Right renal cortex interstitium (tissue), 3 donors: Measurements from ENCODE around the gene SPDEF. TPM values are rescaled to one million over a fixed set of nuclear protein-coding genes. Genes with fewer than 3 reads are reported as not detected.

Experiments used
- DNase-seq, 3 donors: peaks; one replicate each; pipeline ENCODE4 v3.0.0-alpha.2; 2013; ENCODE audit warnings: low read depth in 3 of 3, low spot score in 2 of 3
- polyA plus RNA-seq, 3 donors: library from polyadenylated mRNA; unstranded; fragments of 120-200 nt; gene quantifications; one replicate each; pipeline ENCODE4 v1.2.1, GENCODE V29; 2013; ENCODE audit not compliant: insufficient read length in 3 of 3

SPDEF gene
- polyA plus RNA-seq, result under 1 TPM in 2 of 3 donors, not detected in 1; 0.07 to 0.08 TPM

DNA sequence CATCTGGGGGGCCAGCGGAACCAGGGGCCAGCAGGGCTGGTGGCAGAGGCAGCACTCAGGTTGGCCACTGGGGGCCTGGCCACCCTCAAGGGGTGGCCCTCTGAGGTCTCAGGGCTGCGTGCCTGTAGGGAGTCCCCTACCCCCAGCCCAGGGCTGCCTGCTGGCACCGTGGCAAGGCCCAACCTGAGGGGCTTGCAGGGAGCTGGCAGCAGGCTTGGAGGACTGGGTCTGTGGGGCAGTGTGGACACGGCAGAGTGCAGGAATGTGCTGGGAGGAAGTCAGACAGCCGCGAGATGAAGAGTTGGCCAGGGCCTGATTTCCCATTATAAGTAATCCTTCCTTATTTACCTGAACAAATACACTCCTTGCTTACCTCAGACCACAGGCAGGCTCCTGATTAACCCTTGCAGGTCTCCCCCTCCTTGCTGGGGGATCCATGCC, at the start of gene SPDEF:
TSS of gene SPDEF (minus strand) at position 299 of the 441 bp plus-strand sequence. CDS start 11,874 bp downstream, outside the sequence.
- no peak for DNase-seq

DNA sequence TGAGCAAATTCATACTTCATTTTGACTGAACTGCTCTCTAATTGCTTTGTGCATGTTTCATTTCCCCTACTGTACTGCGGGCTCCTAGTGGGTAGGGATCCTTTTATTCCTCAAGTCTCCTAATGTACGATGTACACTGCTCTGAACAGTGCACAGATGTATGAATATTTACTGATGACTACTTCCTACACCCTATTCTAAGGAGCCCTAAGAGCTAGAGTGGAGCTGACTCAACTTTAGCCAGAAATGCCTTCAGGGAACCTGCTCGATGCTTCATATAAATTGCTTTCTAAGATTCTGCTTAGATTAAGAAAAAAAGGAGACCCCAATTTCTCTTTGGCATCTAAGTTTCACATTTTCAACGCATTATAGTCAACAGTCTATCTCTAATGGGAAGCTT, 47.6 kb upstream of the SPDEF start:
- no peak for DNase-seq

DNA sequence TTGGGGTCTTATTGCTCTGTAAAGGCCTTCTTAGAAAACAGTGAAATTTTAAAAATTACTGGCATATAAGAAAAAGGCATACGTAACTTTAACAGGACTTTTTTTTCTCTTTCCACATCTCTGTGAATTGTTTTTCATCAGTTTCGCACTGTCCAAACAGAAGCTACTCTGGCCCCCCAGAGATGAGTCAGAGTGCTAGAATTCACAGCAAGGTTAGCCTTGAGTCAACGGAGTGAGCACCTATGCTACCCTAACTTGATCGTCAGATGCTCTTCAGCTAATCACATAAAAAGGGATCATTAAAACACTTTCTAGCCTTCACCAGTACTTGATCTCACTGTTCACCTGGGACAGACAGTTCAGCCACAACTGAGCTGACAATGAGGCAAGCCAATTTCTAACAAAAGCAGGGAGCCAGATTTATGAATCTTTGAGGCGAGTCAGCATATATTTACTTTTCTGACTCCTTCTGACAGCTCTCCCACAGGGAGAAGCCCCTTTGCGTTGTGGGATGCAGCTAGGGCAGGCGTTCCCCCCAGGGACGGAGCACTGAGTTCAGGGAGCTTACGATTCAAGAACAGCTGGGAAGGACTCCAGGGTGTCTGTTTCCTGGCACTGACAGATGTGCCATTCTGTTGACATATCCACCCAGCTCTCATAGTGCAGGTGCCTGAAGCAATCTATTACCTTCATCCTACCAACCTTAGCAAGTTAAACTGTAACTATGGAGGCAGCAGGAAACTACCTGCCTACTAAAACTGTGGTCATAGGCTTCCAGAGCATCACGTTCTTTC, 46.4 kb upstream of the SPDEF start:
- DNase-seq, result no peak

GRCh38 chr6:34601706-34602105, 45.6 kb upstream of the SPDEF start:
- DNase-seq, result no peak

DNA sequence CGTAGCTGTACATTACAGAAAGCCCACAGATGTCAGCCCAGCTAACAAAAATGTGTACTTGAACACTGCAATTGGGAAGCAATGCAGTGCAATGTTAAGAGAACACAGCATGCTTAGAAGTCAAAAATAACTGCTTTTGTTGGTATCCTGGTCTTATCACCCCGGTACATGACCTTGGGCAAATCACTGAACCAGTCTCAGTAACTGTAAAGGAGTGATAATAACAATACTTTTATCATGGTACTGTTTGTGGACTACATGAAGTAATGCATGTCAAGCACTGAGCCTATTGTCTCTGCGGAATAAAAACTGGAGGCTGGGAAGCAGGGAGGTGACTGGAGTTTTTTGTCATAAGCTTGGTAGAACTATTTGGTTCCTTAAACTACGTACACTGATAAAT, 44.7 kb upstream of the SPDEF start:
- no peak for DNase-seq

GRCh38 chr6:34600101-34600500, 44.0 kb upstream of the SPDEF start:
- no peak for DNase-seq

GRCh38 chr6:34598712-34599111, 42.6 kb upstream of the SPDEF start:
- no peak for DNase-seq

GRCh38 chr6:34597605-34598353, 41.6 kb upstream of the SPDEF start:
- no peak for DNase-seq

- no peak for DNase-seq
Observed at GRCh38 chr6:34596798-34597197, 40.7 kb upstream of the SPDEF start.

DNA sequence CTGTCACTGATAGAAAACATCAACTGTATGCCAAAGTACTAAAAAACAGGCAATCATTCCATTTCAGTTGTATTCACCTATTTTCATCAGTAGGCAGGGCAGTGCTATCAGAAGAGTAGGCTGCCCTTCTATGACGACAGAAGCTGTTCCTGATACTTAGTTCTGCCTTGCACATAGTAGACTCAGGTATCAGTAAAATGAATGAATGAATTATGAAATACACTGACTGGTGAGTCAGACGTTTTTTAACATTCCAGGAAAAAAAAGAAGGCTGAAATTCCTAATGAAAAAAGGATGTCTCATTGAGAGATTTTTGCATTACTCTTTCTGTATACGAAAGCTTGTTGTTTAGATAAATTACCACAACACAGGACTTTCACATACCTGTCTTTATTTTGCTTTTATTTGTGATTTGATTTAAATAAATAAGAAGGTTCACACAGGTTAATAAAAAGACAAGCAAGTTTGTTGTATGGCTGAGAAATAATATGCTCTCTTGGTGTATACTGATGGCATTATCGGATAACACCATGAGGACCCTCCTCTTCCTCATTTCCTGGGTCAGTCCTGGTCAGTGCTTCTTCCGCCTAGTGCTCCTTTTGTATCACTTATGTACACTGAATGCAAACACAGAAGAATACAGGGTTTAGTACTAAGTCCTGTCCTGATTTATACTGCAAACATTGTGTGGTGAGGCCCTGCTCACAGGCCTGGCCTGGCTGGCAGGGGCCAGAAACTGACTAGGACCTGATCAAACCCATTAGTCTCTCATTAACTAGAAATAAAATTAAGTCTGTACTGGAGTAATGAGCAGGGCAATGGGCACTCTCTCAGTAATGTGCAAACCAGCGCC, 39.4 kb upstream of the SPDEF start:
- no peak for DNase-seq

GRCh38 chr6:34593701-34594100, 37.6 kb upstream of the SPDEF start:
- DNase-seq, result no peak

DNA sequence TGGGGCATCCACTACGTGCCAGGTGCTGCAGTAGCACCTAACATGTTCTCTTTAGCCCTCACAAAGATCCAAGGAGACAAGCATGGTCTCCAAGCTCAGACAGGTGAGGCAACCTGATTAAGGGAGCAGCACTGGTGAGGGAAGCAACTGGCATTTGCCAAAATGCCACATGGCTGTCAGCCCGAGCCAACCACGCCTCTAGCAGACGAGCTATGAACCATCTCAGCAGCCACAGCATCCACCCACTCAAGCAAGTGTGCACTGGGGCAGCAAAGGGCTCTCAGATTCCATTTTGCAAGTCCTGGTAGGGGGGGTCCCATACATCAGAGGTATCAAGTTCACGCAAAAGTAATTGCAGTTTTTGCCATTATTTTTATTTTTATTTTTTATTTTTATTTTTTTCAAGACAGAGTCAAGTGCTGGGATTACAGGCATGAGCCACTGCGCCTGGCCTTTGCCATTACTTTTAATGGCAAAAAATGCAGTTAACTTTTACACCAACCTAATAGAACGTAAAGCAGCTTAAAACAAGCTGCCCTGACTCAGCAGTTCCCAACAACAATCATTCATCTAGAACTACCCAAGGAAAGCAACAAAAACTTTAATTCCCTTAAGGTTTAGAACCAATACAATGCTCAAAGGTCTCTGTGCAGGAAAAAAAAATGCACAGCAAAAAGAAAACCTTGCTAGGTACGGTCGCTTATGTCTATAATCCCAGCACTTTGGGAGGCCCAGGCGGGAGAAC, 36.3 kb upstream of the SPDEF start:
- no peak for DNase-seq

DNA sequence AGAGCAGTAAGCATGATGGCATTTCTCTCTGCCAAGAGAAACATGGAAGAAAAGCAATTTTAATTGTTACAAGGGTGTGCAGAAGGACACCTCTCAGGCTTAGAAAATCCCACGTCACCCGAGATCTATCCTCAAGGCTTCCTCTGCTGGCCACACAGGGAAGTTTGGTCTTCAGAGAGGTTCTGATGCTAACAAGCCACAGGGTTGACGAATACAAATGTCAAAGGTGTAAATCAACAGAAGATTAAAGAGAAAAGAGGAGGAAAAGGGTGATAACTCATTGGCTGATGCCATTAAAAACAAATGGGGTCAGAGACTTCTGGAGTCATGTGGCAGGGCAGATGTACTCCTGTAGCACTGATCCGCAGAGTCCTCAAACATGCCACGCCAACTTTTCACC, 33.6 kb upstream of the SPDEF start:
- DNase-seq, result peak; percentile 36 to 45 (median 39)

- no peak for DNase-seq
Observed at GRCh38 chr6:34589140-34589539, 33.0 kb upstream of the SPDEF start.

GRCh38 chr6:34587851-34588250, 31.7 kb upstream of the SPDEF start:
- DNase-seq, result no peak

- DNase-seq, result no peak
Observed at GRCh38 chr6:34587325-34587724, 31.2 kb upstream of the SPDEF start.

DNA sequence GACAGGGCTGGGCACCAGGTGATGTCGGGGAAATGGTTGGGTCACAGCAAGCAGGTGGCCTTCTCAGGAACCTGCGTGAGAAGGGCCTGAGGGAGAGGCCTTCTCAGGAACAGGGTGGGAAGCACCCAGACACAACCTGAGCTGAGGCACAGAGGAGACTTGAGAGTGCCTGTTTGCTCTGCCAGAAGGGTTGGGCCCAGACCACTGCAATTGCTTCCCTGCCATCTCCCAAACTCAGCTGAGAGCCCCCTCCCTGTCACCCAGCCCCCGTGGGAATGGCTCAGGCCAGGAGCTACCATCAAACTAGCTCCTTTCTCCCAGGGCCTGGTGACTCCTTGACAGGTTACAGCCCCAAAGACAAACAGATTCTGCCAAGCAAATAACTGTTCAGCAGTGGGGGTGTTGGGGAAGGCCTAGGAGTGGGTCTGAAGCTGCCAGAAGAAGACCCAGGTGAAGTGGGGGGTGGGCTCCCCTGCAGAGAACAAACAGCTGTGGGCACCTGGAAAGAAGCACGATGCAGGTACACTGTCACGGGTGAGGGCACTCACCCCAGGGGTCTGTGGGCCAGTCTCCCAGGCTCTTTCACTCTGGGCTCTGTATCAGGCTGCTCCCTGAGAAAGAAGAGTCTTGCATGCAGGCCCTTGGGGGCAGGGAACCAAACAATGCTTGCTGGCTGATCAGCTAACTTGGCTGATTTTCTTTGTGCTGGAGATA, 30.4 kb upstream of the SPDEF start:
- DNase-seq, result no peak

DNA sequence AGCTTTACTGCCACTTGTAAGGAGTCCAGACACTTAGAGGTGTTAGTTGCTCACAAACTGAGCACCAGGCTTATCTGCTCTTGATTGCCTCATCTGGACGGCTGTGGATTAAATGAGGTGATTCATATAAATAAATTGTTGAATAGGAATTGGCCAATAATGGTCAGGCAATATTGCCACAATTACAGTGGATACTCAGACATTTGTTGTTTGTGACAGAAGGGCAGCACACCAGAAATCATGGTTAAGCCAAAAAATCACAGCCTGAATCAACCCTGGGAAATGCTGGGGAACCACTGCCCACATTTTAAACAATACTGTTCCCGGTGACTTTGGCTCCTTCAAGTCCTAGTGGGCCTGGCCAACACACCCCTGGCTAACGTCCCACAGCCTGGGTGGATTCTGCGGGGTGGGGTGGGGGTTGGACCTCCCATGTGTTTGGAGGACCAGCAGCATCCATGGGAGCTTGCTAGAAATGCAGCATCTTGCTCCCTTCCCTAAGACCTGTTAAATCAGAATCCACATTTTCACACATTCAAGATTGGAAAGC, 29.5 kb upstream of the SPDEF start:
- no peak for DNase-seq

DNA sequence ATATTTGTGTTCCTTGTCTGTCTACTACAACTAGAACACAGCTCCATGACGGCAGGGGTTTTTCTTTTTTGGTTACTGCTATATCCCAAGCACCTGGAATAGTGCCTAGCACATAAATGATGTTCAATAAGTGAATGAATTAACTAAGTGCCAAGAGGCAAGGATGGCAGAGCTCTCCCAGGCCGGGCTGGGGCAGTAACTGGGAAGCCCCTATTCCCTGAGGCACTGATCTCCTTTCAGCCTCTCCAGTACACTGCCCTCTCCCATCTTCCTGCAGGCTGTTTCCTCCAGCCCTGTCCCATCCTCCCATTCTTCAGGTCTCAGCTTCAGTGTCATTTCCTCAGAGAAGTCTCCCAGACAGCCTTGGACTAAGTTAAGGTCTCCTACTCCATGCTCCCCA, 29.0 kb upstream of the SPDEF start:
- no peak for DNase-seq
